HG03378 (cell line): ENCODE results near the gene USF3.

Experiments
- ATAC-seq: cut with Tn5 transposase; IDR thresholded peaks from one replicate; pipeline ENCODE4 v1.9.1; 2021; ENCODE audit warnings: mild to moderate bottlenecking, moderate library complexity; ENCODE audit not compliant: unreplicated experiment

The USF3 gene, protein sequence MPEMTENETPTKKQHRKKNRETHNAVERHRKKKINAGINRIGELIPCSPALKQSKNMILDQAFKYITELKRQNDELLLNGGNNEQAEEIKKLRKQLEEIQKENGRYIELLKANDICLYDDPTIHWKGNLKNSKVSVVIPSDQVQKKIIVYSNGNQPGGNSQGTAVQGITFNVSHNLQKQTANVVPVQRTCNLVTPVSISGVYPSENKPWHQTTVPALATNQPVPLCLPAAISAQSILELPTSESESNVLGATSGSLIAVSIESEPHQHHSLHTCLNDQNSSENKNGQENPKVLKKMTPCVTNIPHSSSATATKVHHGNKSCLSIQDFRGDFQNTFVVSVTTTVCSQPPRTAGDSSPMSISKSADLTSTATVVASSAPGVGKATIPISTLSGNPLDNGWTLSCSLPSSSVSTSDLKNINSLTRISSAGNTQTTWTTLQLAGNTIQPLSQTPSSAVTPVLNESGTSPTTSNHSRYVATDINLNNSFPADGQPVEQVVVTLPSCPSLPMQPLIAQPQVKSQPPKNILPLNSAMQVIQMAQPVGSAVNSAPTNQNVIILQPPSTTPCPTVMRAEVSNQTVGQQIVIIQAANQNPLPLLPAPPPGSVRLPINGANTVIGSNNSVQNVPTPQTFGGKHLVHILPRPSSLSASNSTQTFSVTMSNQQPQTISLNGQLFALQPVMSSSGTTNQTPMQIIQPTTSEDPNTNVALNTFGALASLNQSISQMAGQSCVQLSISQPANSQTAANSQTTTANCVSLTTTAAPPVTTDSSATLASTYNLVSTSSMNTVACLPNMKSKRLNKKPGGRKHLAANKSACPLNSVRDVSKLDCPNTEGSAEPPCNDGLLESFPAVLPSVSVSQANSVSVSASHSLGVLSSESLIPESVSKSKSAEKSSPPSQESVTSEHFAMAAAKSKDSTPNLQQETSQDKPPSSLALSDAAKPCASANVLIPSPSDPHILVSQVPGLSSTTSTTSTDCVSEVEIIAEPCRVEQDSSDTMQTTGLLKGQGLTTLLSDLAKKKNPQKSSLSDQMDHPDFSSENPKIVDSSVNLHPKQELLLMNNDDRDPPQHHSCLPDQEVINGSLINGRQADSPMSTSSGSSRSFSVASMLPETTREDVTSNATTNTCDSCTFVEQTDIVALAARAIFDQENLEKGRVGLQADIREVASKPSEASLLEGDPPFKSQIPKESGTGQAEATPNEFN (N-terminal part only)

DNA sequence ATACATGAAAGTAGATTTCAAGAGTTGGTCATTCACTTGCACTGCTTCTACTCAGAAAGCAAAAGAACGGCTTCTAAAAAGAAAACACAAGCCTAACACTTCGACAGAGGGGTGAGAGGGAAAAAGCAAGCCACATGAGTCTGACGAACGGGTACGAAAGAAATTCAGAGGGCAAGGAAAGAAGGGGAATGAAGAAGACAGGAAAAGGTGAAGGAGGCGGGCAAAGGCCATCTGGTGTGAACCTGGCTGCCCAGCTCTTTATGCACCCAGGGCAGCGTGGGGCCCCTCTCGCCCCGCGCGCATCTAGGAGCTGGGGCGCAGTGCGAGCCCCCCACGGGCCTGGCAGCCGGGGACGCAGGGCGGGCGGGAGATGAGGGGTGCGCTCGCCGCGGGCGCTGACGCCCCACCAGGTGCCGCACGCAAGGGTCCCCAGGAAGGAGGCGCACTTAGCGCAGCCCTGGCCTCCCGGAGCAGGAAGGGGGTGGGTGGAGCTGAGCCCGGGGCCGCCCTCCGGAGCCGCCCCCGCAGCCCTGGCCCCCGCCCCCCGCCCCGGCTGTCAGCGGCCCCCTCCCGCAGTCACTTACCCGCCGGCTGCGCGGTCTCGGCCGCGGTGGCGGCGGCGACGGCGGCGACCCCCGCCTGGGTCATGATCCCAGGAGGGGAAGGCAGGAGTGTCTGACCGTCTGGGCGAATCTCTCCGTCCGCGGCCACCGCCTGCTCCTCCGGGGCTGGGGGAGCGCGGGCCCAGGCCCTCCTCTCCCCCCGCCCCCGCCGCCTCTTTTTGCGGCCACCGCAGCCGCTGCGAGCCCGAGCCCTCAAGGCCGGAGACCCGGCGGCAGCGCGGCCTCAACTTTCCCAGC, at the start of gene USF3:
Gene USF3 (minus strand): TSS at position 857 of the 860 bp plus-strand sequence. CDS start 21,764 bp downstream, outside the sequence.
- peak; percentile 28 for ATAC-seq

DNA sequence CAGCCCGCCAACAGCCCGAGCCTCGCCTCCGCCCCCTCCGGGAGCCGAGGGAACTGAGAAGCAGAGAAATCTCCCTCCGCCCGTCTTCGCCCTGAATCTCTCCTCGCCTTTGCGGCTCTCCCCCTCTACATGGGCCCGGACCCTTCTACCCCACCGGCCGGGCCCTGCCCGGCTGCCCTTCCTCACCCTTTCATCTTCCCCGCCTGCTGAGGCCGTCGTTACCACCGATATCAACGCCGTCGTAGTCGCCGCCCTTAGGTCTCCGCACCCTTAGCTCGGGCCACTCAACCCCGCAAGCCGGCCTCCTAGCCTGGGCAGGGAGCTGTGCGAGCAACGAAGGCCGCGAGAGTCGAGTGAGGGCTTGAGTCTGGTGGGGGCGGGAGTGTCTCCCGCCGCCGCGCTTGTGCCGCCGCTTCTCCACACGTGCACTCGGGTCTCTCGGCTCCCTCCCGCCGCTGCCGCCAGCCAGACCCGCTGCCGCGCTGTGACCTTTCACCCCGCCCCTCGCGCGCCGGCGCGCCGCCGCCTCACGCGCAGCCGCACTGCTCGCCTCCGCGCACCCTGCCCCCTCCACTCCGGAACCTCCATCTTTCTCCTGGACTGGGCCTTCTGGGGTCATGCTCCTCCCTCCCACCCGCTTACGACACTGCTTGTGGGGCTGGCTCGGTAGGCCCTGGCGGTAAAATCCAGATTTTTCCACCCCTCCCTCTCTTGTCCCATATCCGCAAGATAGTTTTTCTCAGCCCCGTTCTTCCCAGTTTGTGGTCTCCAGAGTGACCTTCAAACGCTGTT, 49.5 kb upstream of the USF3 start, which contains the start of gene NAA50:
Gene NAA50 (minus strand): TSS at position 494 of the 792 bp plus-strand sequence. CDS start 300 bp downstream, at position 194.
- ATAC-seq: peak; percentile 31

DNA sequence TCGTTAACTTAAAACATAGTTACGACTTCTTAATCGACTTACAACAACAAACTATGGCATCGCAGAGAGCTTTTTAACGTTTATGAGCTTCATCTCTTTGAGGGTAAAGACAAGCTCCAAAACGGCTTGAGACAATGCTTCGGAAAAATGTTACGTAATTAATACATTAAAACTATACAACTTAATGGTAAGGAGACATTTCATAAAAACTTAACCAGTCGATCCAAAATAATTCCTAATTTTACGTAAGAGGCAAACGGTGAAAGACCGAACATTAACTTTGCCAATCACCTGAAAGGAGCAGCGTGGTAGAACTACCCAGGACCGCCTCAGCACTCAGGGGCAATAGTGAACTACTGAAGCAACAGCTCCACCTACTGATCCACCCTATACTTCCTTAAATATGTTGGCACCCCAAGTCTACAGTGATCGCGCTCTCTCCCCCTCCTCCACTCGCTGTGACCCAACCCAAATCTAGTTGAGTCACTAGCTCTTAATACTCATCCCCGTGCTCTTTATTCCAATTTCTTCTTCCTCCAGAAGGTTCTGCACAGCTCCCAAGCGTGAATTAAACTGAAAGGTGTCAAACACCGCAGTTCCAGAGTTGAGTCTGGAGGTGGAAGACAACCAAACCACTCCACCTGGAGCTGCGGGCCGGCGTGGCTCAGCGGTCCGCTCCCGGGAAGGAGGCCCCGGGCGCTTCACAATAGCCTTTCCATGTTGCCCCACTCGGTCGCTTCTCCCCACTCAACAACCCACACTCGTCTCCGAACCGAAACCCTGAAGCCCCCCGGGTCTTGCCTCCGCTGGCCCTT, 48.7 kb upstream of the USF3 start:
- peak; percentile 68 for ATAC-seq

DNA sequence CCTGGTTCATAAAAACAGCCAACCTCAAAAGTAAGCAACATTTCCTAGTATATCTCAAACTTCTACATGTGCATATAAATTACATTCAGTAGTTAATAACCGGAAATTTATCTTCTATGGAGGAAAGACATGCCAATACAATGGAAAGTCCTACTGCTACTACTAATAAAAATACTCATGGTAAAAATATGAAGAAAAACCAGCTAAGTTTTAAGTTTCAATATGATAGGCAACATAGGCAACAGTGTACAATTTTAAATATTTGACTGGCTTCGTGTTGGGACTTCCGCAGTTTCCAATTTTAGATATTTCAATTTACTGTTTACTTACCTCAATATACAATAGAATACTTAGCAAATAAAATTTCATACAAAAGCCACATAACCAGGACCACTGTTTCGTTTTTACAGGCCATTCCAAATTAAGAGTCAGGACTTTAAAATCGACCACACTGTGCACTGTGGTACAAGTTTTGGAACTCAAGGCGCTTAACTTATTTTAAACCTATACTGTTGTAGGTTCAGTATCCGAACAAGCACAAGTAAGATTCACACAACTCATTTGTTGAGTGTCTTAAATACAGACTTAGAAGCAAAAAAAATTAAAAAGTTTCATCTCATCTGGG, 46.7 kb upstream of the USF3 start:
- no peak for ATAC-seq

DNA sequence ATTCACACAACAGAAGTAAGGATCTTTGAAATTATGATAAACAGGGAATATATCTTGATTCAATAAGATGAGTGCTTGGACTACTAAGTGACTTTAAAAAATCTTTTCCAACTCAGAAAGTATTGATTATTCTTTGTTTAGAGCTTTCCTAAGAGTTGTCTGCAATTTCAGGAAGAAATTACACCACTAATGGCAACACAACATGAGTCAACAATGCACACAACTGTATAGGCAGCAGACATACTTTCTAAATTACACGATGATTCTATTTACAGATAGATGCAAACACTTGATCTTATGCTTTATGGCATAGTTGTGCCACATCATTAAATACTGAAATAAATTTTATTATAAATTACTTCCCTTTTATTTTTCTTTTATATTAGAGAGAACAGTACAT, 45.2 kb upstream of the USF3 start:
- no peak for ATAC-seq

DNA sequence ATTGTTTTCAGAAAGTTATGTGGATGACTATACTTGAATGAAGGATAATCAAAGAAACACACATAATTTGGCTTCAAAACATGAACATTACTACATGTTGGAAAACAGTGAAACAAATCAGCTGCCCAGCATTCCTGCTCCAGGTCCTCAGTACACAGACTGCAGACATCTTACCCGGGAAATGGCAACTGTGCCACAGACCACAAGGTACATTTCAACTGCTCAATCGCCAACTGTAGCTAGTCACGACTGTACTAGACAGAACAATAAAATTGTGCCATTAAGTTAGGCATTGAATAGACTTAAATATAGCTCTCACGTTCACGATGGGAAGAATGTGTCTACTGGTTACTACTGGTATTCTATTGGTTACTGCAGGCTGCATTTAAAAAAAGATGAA, 44.6 kb upstream of the USF3 start:
- ATAC-seq: no peak

DNA sequence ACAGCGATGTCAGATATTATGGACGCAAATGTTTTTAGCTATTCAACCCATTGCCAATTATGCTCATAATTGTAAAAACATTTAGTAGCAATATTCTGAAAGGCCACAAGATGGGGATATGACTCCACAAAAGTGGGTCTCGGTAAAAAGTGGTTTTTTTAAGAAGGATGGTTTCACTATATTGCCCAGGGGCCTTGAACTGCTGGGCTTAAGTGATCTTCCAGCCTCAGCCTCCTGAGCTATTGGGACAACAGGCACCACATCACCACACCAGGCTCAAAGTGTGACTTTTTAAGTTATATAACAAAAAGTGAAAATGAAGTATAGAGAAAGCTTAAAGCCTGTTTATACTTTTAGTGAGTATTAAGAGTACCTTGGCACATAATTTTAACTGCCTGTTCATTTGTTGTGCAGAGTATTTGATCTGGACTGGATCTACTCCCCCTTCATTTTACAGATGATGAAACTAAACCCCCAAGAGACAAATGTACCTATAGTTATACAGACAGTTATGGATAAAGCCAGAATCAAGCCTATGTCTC, 40.2 kb upstream of the USF3 start:
- peak; percentile 61 for ATAC-seq

DNA sequence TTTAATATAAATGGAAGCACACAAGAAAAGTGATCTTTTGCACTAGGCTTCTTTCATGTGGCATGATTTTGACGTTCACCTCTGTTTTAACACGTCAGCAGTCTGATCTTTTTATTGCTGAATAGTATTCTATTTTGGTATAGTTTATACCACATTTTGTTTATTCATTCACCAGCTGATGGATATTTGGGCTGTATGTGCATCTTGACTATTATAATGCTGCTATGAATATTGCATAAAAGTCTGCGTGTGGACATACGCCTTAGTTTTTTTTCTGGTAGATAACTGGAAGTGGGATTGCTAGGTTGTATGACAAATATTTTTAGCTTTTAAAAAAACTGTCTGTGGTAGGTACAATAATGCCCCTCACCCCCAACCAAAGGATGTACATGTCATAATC, 35.3 kb upstream of the USF3 start:
- ATAC-seq: no peak

DNA sequence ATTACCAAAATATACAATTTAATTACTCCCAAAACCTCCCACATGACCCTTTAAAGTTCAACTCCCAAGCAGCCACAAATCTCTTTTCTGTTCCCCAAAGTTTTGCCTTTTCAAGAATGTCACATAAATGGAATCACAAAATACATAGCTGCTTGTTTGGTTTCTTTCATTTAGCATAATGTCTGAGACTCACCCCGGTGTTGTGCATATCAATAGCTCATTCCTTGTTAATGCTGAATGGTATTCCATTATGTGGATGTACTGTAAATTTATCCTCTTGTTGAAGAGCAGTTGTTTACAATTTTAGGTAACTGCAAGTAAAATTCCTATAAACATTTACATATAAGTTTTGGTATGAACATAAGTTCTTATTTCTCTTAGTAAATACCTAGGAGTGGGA, 34.1 kb upstream of the USF3 start:
- no peak for ATAC-seq

DNA sequence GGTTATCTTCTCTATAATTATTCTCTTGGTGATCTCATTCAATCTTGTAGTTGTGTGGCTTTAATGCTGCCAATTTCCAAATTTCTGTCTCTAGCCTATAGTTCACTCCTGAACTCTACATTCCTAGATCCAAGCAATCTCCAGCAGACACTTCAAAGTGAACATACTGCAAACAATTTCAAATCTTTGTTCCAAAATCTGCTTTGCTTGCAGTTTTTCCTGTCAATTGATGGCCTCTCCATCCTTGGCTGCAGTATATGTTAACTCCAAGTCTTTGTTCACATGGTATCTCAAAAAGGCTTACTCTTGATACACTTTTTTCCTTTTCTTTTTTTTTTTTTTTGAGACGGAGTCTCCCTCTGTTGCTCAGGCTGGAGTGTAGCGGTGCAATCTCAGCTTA, 32.2 kb upstream of the USF3 start:
- no peak for ATAC-seq

DNA sequence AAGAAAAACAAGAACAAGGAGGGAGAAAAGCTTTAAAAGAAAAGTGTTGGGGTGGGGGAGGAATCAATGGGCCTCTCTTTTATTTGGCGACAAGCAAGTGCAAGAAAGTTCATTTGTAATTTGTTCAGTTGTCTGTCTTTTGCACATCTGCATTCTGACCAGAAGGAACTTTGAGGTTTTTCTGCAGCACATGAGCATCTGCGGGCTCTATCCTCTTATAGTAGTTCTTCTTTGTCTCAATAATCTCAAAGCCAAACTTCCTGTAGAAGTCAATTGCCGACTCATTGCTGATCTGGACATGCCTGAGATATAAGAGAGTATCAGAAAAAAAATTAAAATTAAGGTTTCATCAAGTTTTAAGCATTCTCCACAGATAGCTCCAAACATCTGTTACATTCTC, 25.2 kb upstream of the USF3 start:
- no peak for ATAC-seq

DNA sequence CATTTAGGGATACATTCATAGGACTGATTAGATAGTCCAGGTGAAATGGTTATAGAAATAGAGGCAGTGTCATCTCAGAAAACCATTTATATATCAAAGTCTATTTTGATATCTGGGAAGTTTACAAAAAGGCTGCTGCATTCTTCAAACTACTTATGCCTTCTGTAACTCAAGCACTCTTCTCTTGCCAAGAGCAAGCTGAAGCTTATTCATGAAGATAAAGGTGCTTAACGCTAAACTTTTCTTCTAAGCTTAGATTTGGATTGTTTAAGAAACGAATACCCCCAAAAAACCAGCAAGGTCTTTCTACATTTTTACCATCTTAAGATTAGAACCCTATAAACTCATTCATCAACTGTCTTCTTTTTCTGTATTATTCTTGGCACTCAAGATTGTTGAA, 23.3 kb upstream of the USF3 start:
- ATAC-seq: no peak

DNA sequence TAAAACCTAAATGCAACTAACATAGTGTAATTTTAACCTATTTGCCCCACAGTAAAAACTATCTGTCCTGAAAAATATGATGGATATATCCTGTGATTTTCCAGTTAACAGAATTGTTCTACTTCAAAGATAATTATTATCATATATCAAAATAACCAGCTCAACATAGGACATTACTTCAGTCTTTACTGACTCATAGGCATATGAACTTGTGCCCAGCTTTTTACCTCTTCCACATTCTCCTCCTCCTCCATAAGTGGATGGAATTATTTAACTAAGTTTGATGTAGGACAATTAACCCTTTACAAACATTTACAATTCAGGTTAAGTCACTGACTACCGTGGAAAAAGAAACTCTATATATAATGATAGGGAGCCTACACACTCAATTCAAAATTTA, 22.9 kb upstream of the USF3 start:
- no peak for ATAC-seq

DNA sequence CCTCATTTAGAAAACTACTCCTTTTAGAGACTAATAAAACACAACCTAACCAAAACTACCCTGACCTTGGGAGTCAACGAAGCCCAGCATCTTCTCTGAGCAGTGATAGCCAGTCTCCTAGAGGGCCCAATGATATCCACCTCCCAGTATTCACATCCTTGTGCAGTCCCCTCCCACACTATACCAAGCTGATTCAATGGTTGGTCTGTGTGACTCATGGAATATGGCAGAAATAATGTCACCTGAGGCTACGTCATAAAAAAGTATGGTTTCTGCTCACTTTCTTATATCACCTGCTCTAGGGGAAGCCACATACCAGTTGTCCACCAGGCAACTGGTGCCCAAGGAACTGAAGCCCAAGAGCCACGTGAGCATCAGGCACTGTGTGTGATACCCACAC, 21.4 kb upstream of the USF3 start:
- no peak for ATAC-seq

DNA sequence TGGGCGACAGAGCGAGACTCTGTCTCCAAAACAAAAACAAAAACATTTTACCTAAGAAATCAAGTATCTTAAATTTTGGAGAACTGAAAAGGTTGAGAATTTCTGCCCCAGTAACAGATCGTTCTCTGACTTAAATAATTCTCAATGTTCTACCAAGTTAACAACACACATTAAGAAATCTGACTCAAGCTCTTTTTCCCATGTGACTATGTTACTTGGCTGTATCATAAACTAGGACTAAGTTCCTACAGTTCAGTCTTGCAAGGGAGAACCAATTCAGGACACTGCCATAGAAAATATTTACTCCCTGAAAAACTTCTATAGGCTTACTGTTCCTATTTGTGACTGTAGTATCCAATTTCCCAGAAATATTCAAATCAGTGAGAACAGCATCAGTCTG, 20.9 kb upstream of the USF3 start:
- ATAC-seq: no peak

DNA sequence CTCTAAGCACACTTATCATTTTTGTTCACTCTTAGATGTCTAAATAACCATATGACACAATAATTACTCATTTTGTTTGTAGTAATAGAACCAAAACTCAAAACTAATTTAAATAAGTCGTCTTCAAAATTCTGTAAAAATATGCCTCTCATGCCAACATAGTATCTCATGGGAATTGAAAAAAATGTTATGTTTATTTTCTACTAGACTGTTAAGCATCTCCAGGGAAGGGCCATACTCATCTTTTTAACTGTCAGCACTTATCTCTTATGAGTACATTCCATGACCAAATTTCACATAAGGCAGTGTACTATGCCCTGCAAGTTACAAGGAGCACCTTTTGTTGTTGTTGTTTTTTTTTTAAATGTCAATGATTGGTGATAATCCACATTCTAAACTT, 18.3 kb upstream of the USF3 start:
- no peak for ATAC-seq

DNA sequence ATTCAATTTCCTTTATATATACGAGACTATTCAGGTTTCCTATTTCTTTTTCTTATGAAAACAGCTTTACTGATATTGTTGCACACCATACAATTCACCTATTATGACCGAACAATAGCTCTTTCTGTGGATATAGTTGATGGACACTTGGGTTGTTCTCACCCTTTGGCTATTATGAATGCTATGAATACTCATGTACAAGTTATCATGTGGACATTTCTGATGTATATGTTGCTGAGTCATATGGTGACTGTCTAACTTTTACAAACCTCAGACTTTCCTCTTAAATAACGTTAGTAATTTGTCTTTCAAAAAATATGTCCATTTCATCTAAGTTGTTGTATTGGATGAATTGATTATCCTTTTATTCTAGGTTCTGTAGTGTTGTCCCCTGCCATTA, 15.7 kb upstream of the USF3 start:
- ATAC-seq: no peak

DNA sequence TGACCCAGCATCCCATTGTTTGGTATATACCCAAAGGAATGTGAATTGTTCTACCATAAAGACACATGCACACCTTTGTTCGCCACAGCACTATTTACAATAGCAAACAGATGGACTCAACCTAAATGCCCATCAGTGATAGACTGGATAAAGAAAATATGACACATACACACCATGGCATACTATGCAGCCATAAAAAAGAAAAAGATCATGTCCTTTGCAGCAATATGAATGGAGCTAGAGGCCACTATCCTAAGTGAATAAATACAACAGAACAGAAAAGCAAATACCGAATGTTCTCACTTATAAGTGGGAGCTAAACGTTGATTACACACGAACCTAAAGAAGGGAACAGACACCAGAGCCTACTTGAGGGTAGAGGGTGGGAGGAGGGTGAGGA, 11.4 kb upstream of the USF3 start:
- no peak for ATAC-seq
